ENCODE results near the gene ZNF148. TPM values are rescaled to one million over a fixed set of nuclear protein-coding genes. Genes with fewer than 3 reads are reported as not detected.

The ZNF148 gene
- total RNA-seq, 1 donor from 2014 or later, result 17.6 TPM

DNA sequence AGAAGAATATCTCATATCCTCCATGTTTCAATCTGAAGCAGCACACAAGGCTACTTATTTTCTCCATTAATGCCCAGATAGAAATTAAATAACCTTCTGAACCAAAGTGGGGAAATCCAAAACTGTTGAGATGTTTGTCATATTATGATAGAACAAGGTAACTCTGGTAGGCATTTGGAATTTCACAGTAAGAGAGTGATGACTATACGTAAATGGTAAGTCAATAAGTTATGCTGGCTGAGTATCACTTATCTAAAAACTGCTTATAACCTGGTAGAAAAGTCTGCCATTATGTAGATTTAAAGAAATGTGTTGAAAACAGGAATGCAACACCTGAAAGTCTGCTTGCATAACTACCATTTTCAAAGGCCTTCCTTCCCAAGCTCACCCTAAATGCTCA is 145.4 kb downstream of the ZNF148 start:
- DNase-seq (ENCODE audit: low read depth in 2 of 2), result no peak

DNA sequence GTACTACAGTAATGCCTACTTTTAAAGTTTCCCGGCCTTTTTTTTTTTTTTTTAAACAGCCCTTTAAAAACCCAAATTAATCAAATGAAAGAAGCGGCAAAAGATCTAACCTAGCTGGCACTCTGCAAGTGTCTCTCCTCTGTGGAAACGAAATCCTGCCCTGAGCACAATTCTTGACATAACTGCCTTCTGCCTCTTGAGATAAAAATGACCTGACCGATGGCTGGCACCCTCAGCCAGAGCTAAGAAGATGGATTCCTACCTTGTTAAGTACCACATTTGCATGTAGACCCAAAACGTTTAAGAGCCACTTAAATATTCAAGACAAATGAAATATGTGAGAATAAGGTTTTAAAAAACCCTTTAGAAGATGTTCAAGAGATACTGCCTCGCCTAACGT is 146.0 kb downstream of the ZNF148 start:
- no peak for DNase-seq (ENCODE audit: low read depth in 2 of 2)

DNA sequence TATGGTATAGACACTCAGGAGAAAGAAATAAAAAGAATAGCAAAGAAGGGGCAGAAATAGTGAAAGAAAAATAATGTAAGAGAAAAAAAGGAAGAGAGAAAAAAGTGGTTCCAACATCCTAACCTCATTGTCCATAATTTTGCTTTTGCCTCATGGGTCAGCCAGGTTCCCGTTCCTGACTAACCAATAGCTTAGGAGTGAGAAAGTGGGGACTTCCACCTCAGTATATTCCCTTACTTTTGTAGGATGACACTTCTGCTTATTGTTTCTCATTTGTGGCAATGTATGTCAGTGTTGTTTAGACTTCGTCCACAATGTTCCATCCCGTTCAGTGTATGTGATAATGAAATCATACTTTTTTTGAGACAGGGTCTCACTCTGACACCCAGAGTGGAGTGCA is 153.3 kb downstream of the ZNF148 start:
- DNase-seq (ENCODE audit: low read depth in 2 of 2), result no peak

DNA sequence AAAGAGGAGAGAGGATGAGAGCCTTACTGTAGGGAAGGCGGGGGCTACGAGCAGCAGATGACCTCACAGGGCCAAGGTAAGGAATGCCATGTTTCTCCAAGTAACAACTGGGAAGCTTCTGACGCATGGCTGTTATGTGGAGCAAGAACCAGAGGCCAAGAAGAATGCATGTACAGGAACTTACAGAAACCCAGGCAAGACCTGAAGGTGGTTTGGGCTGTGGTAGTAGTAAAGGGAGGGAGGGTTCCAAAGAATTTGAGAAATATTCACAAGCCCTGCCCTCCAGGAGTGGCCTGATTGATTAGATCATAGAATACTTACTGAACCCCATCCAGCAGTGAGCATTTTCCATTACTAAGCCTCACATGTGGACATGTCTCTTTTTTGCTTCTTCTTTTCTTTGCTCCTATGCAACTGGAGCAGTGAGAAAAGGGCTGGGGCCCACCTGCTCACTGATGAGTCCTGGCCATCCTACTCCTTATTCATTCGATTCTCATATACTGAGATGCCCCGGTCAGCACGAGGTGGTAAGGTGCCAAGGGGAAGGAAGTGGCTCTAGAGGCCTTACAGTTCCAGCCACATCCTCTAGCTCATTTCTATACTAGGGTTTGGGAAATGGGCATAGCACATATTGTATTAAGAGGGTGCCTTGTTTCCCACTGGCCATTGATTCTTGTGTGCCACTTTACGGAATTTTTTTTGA is 154.2 kb downstream of the ZNF148 start:
- DNase-seq (ENCODE audit: low read depth in 2 of 2), result no peak

DNA sequence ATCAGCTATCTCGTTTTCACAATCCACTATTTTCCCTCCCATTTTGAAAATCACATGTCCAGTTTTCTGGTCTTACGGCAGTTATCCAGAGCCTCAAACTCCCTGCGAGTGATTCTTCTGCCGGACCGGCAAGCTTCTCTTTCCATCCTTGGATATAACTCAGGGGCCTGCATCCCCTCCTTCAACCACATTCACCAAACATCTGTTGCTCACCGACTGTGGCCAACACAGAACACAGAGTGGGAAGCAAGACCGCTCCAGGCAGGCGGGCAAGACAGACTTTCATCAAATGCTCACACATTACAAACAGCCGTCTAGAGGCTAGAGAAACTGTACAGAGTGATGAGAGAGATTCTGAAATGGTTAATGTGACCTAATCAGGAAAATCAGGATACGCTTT is 154.9 kb downstream of the ZNF148 start:
- no peak for DNase-seq (ENCODE audit: low read depth in 2 of 2)

DNA sequence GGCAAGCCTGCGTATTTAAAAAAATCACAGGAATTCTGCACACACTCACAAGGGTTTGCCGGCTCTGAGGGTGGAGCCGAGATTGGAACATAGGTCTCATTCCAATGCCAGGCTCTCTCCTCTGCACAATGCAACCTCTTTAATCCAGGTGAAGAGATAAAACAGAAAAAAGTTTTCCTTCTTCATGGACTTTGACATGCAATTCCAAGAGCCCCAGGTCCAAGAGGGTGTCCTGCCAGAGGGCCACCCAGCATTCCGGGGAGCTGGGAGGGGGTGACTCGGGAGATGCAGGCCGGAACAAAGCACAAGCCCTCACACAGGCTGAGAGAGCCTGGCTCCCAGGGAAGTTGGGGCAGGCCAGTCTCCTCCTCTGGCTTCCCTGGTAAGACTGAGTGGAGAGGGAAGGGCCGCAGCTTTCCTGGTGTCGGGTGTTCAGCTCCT is 155.8 kb downstream of the ZNF148 start:
- no peak for DNase-seq (ENCODE audit: low read depth in 2 of 2)

DNA sequence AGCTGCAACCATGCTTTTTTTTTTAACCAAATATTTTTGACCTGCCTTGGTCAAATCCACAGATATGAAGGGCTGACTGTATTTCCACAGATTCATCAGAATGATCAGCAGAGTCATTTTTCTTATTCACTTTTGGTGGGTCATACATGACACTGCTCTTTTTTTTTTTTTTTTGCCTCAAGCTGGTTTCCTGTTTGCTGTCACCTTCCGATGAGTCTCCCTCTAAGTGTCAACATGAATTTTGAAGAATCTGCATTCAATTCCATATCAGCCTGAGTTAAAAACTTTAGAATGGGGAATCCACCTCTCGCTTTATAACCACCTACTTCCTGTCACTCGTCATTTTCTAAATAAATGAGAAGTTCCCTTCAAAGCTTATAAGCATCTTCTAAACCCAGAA is 160.4 kb downstream of the ZNF148 start:
- peak in 1 of 2 donors; percentile 16 for DNase-seq (ENCODE audit: low read depth in 2 of 2)

DNA sequence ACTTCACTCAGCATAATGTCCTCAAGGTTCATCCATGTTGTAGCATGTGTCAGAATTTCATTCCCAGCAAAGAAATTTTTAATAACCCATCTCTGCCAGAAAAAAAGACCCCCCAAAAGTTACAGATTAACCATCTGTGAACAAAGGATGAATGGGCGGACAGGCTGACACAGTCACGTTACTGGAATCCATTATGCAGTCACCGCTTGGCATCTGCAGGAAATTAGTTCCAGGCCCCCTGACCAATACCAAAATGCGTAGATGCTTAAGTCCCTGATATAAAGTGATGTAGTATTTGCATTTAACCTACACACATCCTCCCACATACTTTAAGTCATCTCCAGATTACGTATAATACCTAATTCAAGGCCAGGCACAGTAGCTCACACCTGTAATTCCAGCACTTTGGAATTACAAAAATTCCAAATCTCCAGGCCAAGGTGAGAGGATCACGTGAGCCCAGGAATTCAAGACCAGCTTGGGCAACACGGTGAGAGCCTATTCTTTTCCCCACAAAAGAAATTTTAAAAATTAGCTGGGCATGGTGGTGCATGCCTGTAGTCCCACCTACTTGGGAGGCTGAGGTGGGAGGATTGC is 161.1 kb downstream of the ZNF148 start:
- no peak for DNase-seq (ENCODE audit: low read depth in 2 of 2)

DNA sequence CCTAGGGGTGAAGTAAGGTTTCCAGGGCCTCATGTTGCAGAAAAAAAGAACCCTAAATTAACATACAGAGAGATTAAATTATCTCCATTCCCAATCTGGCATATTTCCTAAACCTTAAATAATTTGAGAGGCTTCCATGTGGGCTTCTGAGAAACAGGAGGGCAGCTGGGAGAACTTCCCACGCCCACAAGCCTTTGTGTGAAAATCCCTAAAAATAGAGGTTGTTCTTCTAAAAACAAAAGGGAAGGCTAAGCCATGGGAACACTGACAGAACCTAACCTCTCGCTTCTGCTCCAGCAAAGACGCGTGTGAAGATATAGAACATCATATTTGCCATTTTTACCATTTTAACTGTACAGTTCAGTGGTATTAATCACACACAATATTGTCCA is 161.8 kb downstream of the ZNF148 start:
- no peak for DNase-seq (ENCODE audit: low read depth in 2 of 2)

DNA sequence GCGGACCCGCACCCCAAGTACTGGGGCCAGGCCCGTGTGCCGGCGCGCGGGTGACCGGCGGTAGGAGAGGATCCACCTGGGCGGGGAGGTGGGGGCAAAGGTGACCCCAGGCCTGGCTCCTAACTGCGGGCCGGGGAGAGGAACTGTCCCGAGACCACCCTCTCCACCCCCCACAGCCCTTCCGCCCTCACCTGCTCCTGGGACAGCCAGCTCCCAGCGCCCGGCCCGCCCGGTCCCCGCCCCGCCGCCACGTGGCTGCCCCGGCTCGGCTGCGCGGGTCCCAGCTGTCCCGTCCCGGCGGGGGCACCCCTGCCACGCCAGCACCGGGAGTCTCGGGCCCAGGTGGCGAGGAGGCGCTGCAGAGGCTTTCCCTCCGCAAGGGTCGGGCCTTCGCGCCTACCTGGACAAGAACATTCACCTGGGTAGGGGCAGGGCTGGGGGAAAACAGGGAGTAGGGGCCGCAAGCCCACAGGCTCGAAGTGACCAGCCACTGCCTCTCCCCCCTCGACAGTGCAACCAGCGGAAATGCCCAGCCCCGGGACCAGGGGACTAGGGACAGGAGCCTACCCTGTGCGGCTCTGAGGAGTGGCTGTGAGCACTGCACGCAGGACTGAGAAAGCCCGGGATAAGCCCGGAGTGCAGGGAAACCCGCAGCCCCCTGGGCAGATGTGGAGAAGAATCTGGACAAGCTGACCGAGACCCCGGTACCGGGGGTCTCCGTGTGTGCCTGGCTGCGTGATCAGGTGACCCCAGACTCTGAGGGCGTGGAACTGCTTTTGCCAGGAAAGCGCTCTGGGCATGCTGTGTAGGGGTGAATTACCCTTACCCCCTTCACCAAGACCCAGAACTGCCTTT is 162.4 kb downstream of the ZNF148 start, which contains the start of gene SLC12A8:
TSS of gene SLC12A8 (minus strand) at position 240 of the 855 bp plus-strand sequence. CDS start 1,399 bp downstream, outside the sequence.
- DNase-seq (ENCODE audit: low read depth in 2 of 2), result no peak

DNA sequence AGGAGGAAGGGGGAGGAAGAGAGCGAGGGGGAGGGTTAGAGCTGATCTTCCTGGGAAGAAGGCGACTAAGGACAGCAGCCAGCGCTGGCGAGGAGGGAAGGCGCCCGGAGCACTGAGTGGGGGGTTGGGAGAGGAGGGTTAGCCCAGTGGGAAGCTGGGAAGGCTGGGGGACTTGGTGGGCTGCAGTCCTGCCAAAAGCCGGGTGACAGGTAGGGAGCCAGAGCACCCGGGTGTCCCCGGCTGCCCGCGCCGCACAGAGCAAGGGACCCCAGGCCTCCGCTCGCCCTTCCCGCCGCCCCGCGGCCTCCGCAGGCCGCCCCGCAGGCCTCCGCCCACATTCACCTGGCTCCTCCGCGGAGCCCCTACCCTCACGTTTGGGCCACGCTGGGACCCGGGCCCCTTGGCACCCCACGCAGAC is 163.0 kb downstream of the ZNF148 start:
- DNase-seq (ENCODE audit: low read depth in 2 of 2), result no peak

DNA sequence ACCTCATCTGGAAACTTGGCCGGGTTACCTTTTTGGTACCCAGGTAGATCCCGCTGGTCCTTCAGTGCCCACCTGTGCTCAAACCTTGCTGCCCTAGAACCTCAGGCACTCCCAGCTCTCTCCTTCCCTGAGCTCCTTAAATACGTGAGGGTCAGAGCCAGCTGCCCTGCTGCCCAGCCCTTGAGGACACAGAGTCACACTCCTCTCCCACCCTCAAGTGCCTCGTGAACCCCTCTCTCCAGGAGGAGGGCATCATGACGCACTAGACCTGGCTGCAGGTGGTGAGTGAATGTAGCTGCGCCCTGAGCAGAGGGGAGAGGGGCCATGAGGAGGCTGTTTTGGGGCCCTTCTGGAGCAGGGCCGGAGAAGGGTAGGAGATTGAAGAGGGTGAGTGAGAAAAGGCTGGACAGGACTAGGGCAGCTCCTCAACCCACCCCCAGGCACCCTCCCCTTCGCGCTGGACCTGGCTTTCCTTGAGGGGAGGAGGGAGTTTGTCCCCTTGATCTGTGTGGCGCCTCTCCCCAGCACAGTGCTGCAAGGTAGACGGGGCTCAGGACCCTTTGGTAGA is 163.5 kb downstream of the ZNF148 start:
- no peak for DNase-seq (ENCODE audit: low read depth in 2 of 2)

DNA sequence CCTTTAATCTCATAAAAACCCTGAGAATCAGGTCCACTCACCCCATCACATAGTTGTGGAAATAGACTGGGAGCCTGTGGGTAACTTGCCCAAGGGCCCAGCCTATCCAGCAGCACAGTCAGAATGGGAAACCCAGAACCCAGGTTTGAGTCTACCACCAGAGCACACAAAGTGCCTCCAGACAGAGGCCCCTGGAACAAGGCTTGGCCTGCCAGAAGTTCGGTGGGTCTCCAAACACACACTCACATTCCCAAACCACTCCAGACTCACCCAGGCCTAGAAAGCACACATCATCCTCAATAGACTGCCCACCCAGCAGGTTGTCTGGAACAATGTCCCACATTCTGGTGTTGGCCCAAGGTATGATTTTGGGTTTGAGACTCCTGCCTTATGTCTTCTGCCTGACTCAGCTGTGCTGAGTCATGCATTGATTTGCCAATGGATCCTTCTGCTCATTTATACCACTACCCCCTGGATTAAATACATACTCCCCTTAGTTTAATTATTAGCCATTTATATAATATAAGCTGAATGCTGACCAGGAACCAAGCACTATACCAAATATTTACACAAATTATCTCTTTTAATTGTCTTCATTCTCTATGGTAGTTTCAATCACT is 167.1 kb downstream of the ZNF148 start:
- DNase-seq (ENCODE audit: low read depth in 2 of 2), result no peak

DNA sequence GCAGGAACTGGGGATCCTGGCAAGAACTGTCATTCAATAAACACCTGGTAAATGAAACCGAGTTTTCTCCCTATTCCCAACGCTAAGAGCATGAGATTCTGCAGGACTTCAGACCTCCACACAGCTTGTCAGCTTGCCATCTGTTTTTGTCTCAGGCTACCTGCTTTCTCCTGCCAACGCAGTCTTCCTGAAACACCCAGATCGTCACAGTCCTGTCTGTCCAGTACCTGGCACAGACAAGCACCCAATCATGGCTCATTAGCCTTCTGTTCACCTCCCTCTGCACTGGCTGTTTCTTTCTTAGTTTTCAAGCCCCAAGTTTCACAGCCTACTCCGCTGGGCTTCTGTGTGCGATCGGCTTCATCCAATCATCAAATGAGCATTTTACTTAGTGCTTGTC is 167.6 kb downstream of the ZNF148 start:
- no peak for DNase-seq (ENCODE audit: low read depth in 2 of 2)

DNA sequence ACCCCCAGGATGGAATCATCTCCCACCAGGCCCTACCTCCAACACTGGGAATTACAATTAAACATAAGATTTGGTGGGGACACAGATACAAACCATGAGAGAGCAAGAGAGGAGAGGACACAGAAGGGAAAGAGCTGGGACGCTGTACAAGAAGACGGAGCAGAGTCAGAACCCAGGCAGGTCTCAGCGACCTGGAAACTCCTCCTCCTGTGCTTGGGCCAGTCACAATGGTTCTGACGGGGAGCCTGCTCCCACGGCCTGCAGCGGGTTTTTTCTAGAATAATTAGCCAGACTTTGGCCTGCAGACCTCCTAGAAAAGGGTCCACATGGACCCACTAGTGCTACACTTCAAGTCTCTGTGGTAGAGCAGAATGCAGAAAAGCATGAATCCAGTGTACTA is 168.2 kb downstream of the ZNF148 start:
- no peak for DNase-seq (ENCODE audit: low read depth in 2 of 2)

DNA sequence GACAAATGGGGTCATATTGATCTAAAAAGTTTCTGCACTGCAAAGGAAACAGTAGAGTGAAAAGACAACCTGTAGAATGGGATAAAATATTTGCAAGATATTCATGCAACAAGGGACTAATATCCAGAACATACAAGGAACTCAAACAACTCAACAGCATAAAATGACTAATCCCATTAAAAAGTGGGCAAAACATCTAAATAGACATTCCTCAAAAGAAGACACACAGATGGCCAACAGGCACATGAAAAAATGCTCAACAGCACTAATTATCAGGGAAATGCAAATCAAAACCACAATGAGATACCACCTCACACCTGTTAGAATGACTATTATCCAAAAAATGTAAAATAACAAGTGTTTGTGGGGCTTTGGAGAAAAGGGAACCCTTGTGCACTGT is 171.4 kb downstream of the ZNF148 start:
- no peak for DNase-seq (ENCODE audit: low read depth in 2 of 2)

DNA sequence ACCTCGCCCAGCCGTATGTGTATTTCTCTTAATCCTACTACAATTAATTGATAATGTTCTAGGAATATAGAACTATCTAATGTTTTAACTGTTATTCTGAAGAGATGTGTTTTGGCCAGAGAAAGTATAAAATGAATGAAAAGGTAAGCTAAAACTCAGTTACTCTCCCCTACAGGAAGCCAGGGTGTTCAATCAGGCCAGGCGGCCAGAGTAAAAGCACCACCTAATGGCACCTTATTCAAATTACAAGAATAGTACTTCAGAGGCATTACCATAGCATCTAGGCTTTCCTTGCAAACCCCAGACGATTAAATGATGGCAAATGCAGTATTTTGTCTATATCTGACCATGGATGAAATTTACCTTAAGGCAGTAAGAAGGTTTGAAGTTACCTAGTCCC is 172.9 kb downstream of the ZNF148 start:
- no peak for DNase-seq (ENCODE audit: low read depth in 2 of 2)

DNA sequence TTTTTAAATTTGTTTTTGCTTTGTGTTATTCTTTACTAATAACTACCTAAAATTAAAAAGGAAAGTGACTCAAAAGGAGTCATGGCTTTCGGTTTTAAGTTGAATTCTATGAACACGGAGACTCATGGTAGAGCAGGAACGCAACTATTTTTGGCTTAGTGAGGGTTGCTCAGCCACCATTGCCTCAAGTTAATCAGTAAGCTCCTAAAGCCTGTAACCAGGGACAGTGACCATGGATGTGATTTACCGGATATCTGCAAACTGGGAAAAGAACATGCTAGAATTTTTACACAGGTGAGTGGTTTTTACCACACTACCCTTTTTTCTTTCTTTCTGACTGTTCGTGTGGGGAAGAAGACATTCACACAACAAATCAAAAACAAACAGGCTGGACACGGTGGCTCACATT is 174.4 kb downstream of the ZNF148 start:
- no peak for DNase-seq (ENCODE audit: low read depth in 2 of 2)

DNA sequence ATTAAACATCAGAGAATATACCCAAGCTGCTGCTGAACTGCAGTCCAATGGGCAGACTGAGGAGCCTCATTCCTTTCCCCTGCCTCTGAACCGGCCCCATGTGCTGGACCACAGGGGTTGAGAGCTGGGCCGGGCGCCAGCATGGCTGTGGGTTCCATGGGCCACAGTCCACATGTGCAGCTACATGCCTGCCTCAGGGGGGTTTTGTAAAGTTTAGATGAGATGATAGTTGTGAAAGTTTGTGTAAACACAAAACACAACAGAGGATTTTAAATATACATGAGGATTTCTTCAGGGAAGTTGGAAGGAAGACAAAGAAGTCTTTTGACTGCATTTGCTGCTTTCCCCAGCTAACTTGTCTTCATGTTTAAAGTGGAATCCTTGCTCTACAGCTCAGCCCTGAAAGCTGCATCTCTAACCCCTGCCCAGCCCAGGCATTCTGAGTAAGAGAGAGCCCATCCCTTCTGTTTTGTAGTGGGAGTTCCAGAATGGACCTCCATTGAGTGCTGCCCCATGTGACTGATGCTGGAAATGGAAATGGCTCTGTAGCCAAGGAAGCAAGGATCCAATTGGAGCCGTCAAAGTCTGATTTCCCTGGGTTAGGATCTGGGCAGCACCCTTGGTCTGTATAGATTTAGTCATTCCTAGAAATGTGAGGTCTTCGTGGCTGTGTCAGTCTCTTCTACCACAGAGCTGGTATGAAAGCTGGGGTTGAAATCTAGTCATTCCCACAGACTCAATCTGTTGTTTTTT is 180.1 kb downstream of the ZNF148 start:
- no peak for DNase-seq (ENCODE audit: low read depth in 2 of 2)

DNA sequence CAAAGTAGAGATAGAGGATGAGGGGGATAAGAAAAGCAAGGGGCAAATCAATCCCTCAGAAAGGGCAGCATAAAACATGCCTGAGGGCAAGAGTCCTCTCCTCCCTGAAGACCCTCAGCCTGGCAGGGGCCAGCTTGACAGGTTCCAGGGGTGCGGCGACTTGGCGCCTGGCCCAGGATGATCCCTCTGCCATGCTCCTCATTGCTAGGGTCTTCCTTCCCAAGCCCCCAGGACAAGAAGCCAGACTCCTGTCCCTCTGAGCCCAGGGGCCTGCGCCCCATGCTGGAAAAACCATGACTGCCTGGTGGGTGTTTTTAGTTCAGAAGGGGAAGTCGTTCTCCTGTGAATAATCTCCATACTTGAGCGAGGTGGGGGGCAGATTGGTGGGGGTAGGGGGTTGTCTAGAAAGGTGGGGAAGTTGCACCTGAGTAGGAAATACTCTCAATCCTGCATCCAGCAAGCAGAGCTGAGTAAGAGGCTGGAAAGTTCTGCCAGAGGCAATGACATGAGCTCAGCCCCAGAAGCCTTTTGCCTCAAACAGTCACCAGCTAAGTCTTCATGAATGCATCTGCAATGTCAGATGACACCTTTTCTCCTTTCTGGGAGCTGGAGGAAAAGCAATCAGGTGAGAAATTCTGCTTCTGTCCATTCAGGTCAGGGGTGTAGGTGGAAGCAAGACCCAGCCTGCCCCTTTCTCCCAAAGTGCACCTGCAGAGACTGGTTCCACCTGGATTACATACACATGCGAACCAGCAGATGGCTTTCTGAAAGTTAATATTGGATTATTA is 180.9 kb downstream of the ZNF148 start:
- no peak for DNase-seq (ENCODE audit: low read depth in 2 of 2)

All from dermis microvascular lymphatic vessel endothelial cell (primary cell).